ENCODE measurements around the gene ZFP36L1. TPM values are rescaled to one million over a fixed set of nuclear protein-coding genes. Genes with fewer than 3 reads are reported as not detected.

The ZFP36L1 gene
- total RNA-seq, 1 donor from 2014 or later = 385 TPM

DNA sequence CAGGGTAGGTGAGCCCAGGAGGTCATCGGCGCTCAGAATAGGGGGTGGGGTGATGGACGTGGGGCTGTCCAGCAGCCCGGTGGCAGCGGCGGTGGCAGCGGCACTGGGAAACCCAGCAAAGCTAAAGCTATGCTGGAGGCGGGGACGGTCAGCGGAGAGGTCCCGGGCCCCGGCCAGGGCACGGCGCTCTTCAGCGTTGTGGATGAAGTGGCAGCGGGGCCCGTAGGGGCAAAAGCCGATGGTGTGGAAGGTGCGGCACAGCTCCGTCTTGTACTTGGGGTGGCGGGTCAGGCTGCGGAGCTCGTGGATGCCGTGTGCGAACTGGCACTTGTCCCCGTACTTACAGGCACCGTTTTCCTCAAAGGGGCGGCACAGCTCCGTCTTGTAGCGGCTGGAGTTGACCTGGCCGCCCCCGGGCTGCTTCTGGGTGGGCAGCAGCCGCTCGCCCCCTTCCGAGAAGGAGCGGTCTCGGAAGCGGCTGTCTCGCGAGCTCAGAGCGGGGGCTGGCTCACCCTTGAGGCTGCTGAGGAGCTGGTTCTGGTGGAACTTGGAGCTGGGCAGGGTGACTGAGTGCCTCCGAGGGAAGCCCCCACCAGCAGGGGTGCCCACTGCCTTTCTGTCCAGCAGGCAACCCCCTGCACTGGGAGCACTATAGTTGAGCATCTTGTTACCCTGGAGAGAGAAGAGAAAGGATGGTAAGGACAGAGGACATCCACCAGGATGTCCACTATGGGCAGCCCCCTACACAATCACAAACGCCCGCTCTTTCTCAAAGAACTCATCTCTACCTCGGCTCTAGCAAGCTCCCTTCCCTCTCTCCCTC lies 2.8 kb downstream of the ZFP36L1 start:
- peaks cover 70% of the 10 kb centered on the region for H3K4me1 Mint-ChIP-seq (ENCODE audit: unreplicated experiment)
- H3K4me3 Mint-ChIP-seq (ENCODE audit: unreplicated experiment) = peak overlapping the region; percentile 99
- peaks cover 61% of the 10 kb centered on the region for H3K36me3 Mint-ChIP-seq (ENCODE audit: low read depth, unreplicated experiment)
- TF ChIP-seq, protein P1, sequence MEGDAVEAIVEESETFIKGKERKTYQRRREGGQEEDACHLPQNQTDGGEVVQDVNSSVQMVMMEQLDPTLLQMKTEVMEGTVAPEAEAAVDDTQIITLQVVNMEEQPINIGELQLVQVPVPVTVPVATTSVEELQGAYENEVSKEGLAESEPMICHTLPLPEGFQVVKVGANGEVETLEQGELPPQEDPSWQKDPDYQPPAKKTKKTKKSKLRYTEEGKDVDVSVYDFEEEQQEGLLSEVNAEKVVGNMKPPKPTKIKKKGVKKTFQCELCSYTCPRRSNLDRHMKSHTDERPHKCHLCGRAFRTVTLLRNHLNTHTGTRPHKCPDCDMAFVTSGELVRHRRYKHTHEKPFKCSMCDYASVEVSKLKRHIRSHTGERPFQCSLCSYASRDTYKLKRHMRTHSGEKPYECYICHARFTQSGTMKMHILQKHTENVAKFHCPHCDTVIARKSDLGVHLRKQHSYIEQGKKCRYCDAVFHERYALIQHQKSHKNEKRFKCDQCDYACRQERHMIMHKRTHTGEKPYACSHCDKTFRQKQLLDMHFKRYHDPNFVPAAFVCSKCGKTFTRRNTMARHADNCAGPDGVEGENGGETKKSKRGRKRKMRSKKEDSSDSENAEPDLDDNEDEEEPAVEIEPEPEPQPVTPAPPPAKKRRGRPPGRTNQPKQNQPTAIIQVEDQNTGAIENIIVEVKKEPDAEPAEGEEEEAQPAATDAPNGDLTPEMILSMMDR (IDR thresholded peaks at IDR 0.05; ENCODE audit: unreplicated experiment) = no peak
- H3K27me3 Mint-ChIP-seq (ENCODE audit: unreplicated experiment) = peaks cover 46% of the 10 kb centered on the region
- no peak for DNase-seq (ENCODE audit: low spot score)
- H3K9me3 Mint-ChIP-seq (ENCODE audit: unreplicated experiment) = no peaks in the 10 kb centered on the region
- H3K27ac Mint-ChIP-seq (ENCODE audit: unreplicated experiment) = peak overlapping the region; percentile 89

DNA sequence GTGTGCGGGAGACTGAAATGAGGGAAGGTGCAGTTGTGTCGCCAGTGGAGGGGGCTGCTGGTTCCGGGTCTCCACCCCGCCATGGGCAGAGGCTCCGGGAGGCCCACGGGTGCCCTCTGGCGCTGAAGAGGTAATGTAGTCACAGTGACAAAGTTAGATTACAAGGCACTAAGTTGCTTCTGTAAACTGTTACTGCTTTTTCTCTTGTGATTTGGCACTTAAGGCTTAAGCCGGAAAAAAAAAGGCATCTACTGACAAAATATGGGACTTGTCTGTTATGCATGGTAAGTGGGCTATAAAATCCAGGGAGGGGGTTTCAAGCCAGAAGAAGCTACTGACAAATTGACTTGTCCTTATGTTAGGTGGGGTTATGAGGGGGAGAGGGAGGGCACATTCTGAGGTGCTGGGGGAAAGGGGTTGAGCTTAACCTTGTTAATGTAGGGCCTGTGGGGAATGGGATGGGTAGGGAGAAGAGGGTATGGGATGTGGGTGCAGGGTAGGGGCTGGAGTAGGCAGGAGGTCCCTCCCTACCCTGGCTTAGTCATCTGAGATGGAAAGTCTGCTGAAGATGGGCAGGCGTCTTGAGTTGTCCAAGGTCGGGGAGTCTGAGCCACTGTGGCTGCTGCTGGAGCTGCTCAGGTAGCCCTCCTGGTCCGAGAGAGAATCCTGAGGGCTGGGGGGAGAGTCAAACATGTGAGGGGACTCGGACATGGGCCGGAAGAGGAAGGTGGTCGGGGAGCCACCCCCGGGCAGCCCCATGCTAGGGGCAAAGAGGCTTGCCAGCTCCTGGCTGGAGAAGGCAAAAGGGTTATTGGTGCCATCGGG lies 3.7 kb downstream of the ZFP36L1 start:
- H3K36me3 Mint-ChIP-seq (ENCODE audit: low read depth, unreplicated experiment) = peaks cover 61% of the 10 kb centered on the region
- peaks cover 63% of the 10 kb centered on the region for H3K4me1 Mint-ChIP-seq (ENCODE audit: unreplicated experiment)
- H3K9me3 Mint-ChIP-seq (ENCODE audit: unreplicated experiment) = no peaks in the 10 kb centered on the region
- TF ChIP-seq, protein P1 (IDR thresholded peaks at IDR 0.05; ENCODE audit: unreplicated experiment) = no peak
- H3K4me3 Mint-ChIP-seq (ENCODE audit: unreplicated experiment) = peak overlapping the region; percentile 99
- H3K27ac Mint-ChIP-seq (ENCODE audit: unreplicated experiment) = peak overlapping the region; percentile 91
- DNase-seq (ENCODE audit: low spot score) = peak; percentile 55
- peaks cover 38% of the 10 kb centered on the region for H3K27me3 Mint-ChIP-seq (ENCODE audit: unreplicated experiment)

DNA sequence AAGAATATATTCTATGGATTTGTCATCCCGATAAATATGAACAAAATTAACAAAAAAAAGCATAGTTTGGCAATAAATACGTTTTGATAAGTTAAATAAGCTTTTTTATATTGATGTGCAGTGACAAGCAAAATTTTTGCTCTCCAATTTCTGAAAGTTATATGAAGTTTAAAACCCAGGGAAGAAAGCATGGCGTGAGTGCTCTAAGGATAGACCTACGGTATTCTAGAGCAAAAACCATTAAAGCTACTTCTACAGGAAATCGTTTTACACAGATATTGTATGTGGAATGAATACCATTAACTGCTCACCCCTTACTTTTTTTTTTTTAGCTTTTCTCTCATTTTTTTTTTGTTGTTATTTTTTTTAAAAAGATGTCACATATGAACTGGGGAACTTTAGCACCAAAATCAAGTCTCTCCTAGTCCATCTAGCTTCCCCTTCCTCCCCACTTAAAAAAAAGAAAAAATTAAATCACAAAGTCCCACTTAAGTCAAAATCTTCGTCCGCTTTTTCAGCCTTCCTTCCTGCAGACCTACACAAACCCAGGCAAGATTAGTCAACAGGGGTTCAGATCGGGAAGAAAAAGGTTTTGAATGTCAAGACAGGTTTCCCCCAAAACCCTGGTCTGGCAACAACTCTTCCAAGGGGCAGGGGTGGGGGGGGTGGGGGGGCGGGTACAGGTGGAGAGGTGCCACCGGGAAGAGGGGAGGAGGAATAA lies 4.4 kb downstream of the ZFP36L1 start:
- peaks cover 33% of the 10 kb centered on the region for H3K27me3 Mint-ChIP-seq (ENCODE audit: unreplicated experiment)
- no peaks in the 10 kb centered on the region for H3K9me3 Mint-ChIP-seq (ENCODE audit: unreplicated experiment)
- DNase-seq (ENCODE audit: low spot score) = no peak
- H3K36me3 Mint-ChIP-seq (ENCODE audit: low read depth, unreplicated experiment) = peaks cover 61% of the 10 kb centered on the region
- peak overlapping the region; percentile 54 for H3K27ac Mint-ChIP-seq (ENCODE audit: unreplicated experiment)
- H3K4me3 Mint-ChIP-seq (ENCODE audit: unreplicated experiment) = peak overlapping the region; percentile 99
- TF ChIP-seq, protein P1 (IDR thresholded peaks at IDR 0.05; ENCODE audit: unreplicated experiment) = no peak
- peaks cover 56% of the 10 kb centered on the region for H3K4me1 Mint-ChIP-seq (ENCODE audit: unreplicated experiment)

DNA sequence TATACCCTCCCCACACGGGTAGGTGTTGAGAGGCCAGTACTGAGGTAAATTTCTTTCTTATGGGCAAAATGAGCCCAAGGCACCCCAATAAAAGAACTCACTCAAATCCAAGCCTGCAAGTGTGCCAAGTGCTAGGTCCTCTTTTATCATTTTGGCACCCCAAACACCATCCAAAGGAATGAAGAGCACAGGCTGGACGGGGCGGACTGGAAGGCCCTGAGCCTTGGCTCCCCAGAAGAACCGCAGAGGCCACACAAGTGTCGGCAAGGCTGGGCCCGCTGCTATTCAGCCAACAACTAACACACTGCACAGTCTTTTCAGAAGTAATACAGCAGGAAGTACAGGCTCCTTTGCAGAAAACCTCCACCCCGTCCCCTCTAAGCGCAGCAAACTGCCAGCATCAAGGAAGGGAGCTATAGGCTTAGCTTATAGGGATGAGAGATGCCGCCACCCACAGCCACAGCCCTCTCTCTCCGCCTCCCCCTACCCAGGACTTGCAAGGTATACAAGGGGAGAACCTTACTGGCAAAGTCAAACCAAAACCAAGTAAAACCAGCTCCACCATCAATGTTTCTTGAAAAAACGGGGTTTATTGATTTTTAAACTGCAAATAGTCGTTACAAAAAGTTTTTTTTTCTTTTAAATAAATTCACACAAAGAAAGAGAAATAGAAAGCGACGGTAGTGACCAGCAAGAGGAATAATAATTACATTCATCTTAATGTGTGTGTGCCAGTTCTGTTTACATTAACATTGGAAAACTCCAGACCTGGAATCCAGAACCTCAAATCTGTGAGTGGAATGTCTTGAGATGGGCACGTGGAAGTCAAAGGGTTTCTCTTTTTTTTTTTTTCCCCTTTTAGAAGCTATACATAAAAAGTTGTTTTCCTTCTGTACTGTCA lies 5.5 kb downstream of the ZFP36L1 start:
- H3K4me3 Mint-ChIP-seq (ENCODE audit: unreplicated experiment) = peak overlapping the region; percentile 74
- peaks cover 54% of the 10 kb centered on the region for H3K36me3 Mint-ChIP-seq (ENCODE audit: low read depth, unreplicated experiment)
- H3K4me1 Mint-ChIP-seq (ENCODE audit: unreplicated experiment) = peaks cover 53% of the 10 kb centered on the region
- H3K27ac Mint-ChIP-seq (ENCODE audit: unreplicated experiment) = peak overlapping the region; percentile 86
- TF ChIP-seq, protein P1 (IDR thresholded peaks at IDR 0.05; ENCODE audit: unreplicated experiment) = no peak
- no peaks in the 10 kb centered on the region for H3K9me3 Mint-ChIP-seq (ENCODE audit: unreplicated experiment)
- H3K27me3 Mint-ChIP-seq (ENCODE audit: unreplicated experiment) = peaks cover 25% of the 10 kb centered on the region
- DNase-seq (ENCODE audit: low spot score) = no peak

Data from endothelial cell (in vitro differentiated cells).